ENCODE results near the gene PKM.

- TF ChIP-seq CTCF (IDR thresholded peaks at IDR 0.05; ENCODE audit: borderline replicate concordance, extremely low read depth, low read length, poor library complexity, severe bottlenecking), result no peak
- TF ChIP-seq EZH2 (IDR thresholded peaks at IDR 0.05; ENCODE audit: borderline replicate concordance, low read depth, low read length, severe bottlenecking), result no peak
Observed at GRCh38 chr15:72173864-72174550, 57.0 kb downstream of the PKM start.
